Brain microvascular endothelial cell (primary cell): ENCODE measurements around the gene CENPP.

Experiments
- DNase-seq: peaks from one replicate; pipeline ENCODE4 v3.0.0-alpha.2; 2020
- H3K27ac ChIP-seq: fragments of 250-450 bp; sonication (Bioruptor Pico); 2 replicates; pipeline ENCODE4 v1.5.1; 2020; ENCODE audit warnings: mild to moderate bottlenecking, moderate library complexity
- H3K27me3 ChIP-seq: fragments of 250-450 bp; sonication (Bioruptor Pico); replicated peaks from 2 replicates; pipeline ENCODE4 v1.5.1; 2020; ENCODE audit warnings: mild to moderate bottlenecking
- H3K36me3 ChIP-seq: fragments of 250-450 bp; sonication (Bioruptor Pico); replicated peaks from 2 replicates; pipeline ENCODE4 v1.5.1; 2020; ENCODE audit warnings: mild to moderate bottlenecking
- H3K4me3 ChIP-seq: 2 replicates; pipeline ENCODE4 v1.5.1; 2011; ENCODE audit warnings: low read depth, mild to moderate bottlenecking, control low read depth, low read length, moderate library complexity
- CTCF ChIP-seq: IDR thresholded peaks from 2 replicates; pipeline ENCODE4 v1.5.1; 2011; ENCODE audit warnings: low read depth, mild to moderate bottlenecking, moderate library complexity, low read length, control low read depth, inconsistent platforms; ENCODE audit errors: missing control alignments
- in situ Hi-C: cut with HindIII; loops from 2 replicates; pipeline ENCODE4 v1.10.0; 2017; ENCODE audit warnings: low sequenced_read_pairs, low pct_ligation_motif_present

The CENPP gene

GRCh38 chr9:92493749-92494387 lies 168.1 kb downstream of the CENPP start:
- no peaks in the 10 kb centered on the region for H3K36me3 ChIP-seq
- in situ Hi-C loops = no loop called here
- no peak overlapping the region for H3K4me3 ChIP-seq
- TF ChIP-seq CTCF = no peak
- no peak for DNase-seq
- H3K27me3 ChIP-seq = no peaks in the 10 kb centered on the region
- no peak overlapping the region for H3K27ac ChIP-seq

DNA sequence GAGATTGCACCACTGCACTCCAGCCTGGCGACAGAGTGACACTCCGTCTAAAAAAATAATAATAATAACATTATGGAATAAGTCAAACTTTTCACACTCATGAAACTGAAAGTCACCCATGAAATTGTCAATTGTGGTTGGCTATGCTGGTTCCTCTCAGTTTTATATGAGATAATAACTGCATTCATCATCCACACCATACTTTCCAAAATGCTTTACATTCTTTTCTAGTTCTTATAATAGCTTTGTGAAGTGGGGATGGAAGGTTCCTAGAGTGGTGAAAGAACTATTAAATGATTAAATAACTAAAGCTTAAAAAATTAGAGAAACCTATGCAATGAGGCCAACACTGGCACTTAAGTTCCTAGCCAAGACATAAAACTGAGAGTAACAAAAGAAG lies 169.1 kb downstream of the CENPP start:
- in situ Hi-C loops = no loop called here
- no peaks in the 10 kb centered on the region for H3K36me3 ChIP-seq

DNA sequence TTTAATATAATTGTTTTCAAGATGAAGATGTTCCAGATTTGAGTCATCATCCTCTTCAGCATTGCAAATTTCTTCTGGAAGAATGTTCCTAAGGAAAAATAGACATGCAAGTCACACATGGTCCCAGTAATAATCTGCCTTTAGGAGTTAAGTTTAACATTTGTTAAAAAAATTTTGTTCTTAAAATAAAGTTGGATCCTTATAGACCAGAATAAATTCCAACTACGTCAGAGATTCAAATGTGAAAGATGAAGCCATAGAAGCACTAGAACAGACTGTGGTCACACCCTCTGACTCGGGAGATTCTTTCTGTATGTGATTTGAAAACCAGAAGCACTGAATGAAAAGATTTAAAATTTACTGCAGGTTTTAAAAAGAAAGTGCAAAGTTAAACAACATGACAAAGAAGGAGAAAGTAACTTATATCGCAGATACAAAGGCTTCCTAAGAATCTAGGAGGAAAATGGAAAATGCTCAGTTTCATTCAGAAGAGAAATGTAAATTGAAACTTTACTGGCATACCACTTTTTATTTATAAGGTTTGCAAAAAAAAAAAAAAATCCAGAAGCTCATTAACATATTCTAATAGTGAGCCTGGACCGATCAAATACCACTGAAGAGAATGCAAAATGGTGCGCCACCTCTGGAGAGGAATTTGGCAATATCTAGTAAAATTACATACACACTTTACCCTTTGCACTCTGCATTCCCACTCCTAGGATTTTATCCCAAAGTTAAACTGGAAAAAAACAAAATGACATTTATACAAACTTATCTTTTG lies 170.8 kb downstream of the CENPP start:
- H3K27me3 ChIP-seq = no peaks in the 10 kb centered on the region
- no peak for TF ChIP-seq CTCF
- H3K27ac ChIP-seq = no peak overlapping the region
- in situ Hi-C loops = no loop called here
- H3K36me3 ChIP-seq = no peaks in the 10 kb centered on the region
- no peak overlapping the region for H3K4me3 ChIP-seq
- no peak for DNase-seq

More for the DNA sequence above, 169.1 kb downstream of the CENPP start:
- no peak overlapping the region for H3K4me3 ChIP-seq
- no peaks in the 10 kb centered on the region for H3K27me3 ChIP-seq
- TF ChIP-seq CTCF = no peak
- H3K27ac ChIP-seq = no peak overlapping the region
- no peak for DNase-seq

GRCh38 chr9:92499701-92500100 lies 173.9 kb downstream of the CENPP start:
- in situ Hi-C loops = no loop called here
- no peaks in the 10 kb centered on the region for H3K27me3 ChIP-seq
- DNase-seq = no peak
- no peak overlapping the region for H3K4me3 ChIP-seq
- no peak for TF ChIP-seq CTCF
- H3K27ac ChIP-seq = no peak overlapping the region
- no peaks in the 10 kb centered on the region for H3K36me3 ChIP-seq

DNA sequence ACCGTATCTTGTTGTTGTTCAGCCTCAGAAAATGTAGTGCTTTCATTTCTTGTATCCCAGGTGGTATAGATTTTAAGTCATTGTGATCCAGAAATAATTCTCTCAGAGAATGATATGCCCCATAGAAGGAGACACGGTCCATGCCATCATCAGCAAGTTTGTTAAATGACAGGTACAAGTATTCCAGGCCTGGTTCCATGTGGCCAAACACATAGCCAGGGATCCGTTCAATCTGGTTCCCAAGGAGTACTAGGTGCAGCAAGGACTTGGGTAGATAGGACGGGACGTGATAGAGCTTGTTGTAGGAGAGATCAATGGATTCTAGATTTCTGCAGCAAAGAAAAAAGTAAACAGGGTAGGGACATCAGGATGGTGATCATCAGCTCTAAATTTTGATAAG lies 175.0 kb downstream of the CENPP start:
- H3K4me3 ChIP-seq = no peak overlapping the region
- no peaks in the 10 kb centered on the region for H3K27me3 ChIP-seq
- H3K27ac ChIP-seq = no peak overlapping the region
- no peak for DNase-seq
- TF ChIP-seq CTCF = no peak
- no peaks in the 10 kb centered on the region for H3K36me3 ChIP-seq
- in situ Hi-C loops = no loop called here
